Neural cell (in vitro differentiated cells): ENCODE data around the gene LINGO1. TPM values are rescaled to one million over a fixed set of nuclear protein-coding genes. Genes with fewer than 3 reads are reported as not detected.

Source experiments
- H2AFZ ChIP-seq: fragments of 200-600, 300-800 bp; sonication (generic), shearing (Covaris generic); 2 replicates; pipeline ENCODE4 v1.6.0; 2014; ENCODE audit warnings: low read depth, mild to moderate bottlenecking, antibody characterized with exemption, low read length, moderate library complexity
- H3F3A ChIP-seq: fragments of 200-600 bp; shearing (Covaris generic); 2 replicates; pipeline ENCODE4 v1.6.1; 2016; ENCODE audit warnings: mild to moderate bottlenecking, moderate library complexity, mixed read lengths, antibody characterized with exemption, low read length; ENCODE audit not compliant: insufficient read depth, poor library complexity, severe bottlenecking
- H3K27ac ChIP-seq: fragments of 200-600, 300-800 bp; sonication (generic), shearing (Covaris generic); 2 replicates; pipeline ENCODE4 v1.5.1; 2014; ENCODE audit warnings: mild to moderate bottlenecking, low read length, moderate library complexity
- H3K27me3 ChIP-seq: fragments of 300-800, 200-600 bp; sonication (generic), shearing (Covaris generic); 2 replicates; pipeline ENCODE4 v1.6.0; 2014; ENCODE audit warnings: mild to moderate bottlenecking, low read depth, low read length, moderate library complexity; ENCODE audit not compliant: insufficient read depth
- H3K36me3 ChIP-seq: fragments of 300-800, 200-600 bp; sonication (generic), shearing (Covaris generic); 2 replicates; pipeline ENCODE4 v1.5.1; 2014; ENCODE audit warnings: mild to moderate bottlenecking, antibody characterized with exemption, low read length, moderate library complexity; ENCODE audit not compliant: insufficient read depth
- H3K4me2 ChIP-seq: fragments of 300-800, 200-600 bp; sonication (generic), shearing (Covaris generic); 2 replicates; pipeline ENCODE4 v1.6.0; 2014; ENCODE audit warnings: mild to moderate bottlenecking, low read length
- H3K4me3 ChIP-seq: fragments of 300-800, 200-600 bp; sonication (generic), shearing (Covaris generic); 2 replicates; pipeline ENCODE4 v1.5.1; 2014; ENCODE audit warnings: mild to moderate bottlenecking, low read length, moderate library complexity
- H3K79me2 ChIP-seq: fragments of 200-600 bp; shearing (Covaris generic); replicated peaks from 2 replicates; pipeline ENCODE4 v1.6.0; 2014; ENCODE audit warnings: mild to moderate bottlenecking, low read length, moderate library complexity; ENCODE audit not compliant: insufficient read depth
- H3K9ac ChIP-seq: fragments of 300-800, 200-600 bp; sonication (generic), shearing (Covaris generic); 2 replicates; pipeline ENCODE4 v1.6.1; 2016; ENCODE audit warnings: mild to moderate bottlenecking, low read length, mixed read lengths
- H3K9me2 ChIP-seq: fragments of 200-600 bp; shearing (Covaris generic); 2 replicates; pipeline ENCODE4 v1.6.1; 2016; ENCODE audit warnings: mild to moderate bottlenecking, low read length, mixed read lengths; ENCODE audit not compliant: insufficient read depth
- H3K9me3 ChIP-seq: fragments of 200-600, 300-800 bp; sonication (generic), shearing (Covaris generic); 2 replicates; pipeline ENCODE4 v1.6.1; 2016; ENCODE audit warnings: mild to moderate bottlenecking, mixed run types, low read length, moderate library complexity, mixed read lengths
- H4K20me1 ChIP-seq: fragments of 200-600 bp; shearing (Covaris generic); 2 replicates; pipeline ENCODE4 v1.6.1; 2016; ENCODE audit warnings: mild to moderate bottlenecking, mixed run types; ENCODE audit not compliant: insufficient read depth
- CTCF ChIP-seq: fragments of 450-650 bp; IDR thresholded peaks from 2 replicates; pipeline ENCODE4 v1.5.1; 2014; ENCODE audit warnings: antibody characterized with exemption, mild to moderate bottlenecking, moderate library complexity; ENCODE audit not compliant: poor library complexity, severe bottlenecking
- EP300 ChIP-seq: fragments of 450-650 bp; conservative IDR thresholded peaks from 2 replicates; pipeline ENCODE4 v1.6.1; 2014; ENCODE audit warnings: antibody characterized with exemption, mild to moderate bottlenecking, moderate library complexity; ENCODE audit not compliant: poor library complexity, severe bottlenecking
- EZH2 ChIP-seq: fragments of 200-600, 300-800 bp; shearing (Covaris generic), sonication (generic); IDR thresholded peaks from 2 replicates; pipeline ENCODE4 v1.6.1; 2014; ENCODE audit warnings: antibody characterized with exemption, low read length, borderline replicate concordance, mild to moderate bottlenecking; ENCODE audit not compliant: insufficient read depth, poor library complexity, severe bottlenecking
- MXI1 ChIP-seq: fragments of 450-650 bp; conservative IDR thresholded peaks from 2 replicates; pipeline ENCODE4 v1.6.1; 2014; ENCODE audit warnings: antibody characterized with exemption, mild to moderate bottlenecking; ENCODE audit not compliant: poor library complexity, severe bottlenecking
- POLR2AphosphoS5 ChIP-seq: IDR thresholded peaks from 2 replicates; pipeline ENCODE4 v1.6.1; 2012
- RAD21 ChIP-seq: fragments of 450-650 bp; conservative IDR thresholded peaks from 2 replicates; pipeline ENCODE4 v1.6.1; 2014; ENCODE audit warnings: antibody characterized with exemption, mild to moderate bottlenecking, moderate library complexity
- REST ChIP-seq: IDR thresholded peaks from 2 replicates; pipeline ENCODE4 v1.6.1; 2012; ENCODE audit warnings: borderline replicate concordance
- SMC3 ChIP-seq: fragments of 450-650 bp; conservative IDR thresholded peaks from 2 replicates; pipeline ENCODE4 v1.6.1; 2014; ENCODE audit warnings: antibody characterized with exemption, mild to moderate bottlenecking, moderate library complexity; ENCODE audit not compliant: poor library complexity
- TAF1 ChIP-seq: IDR thresholded peaks from 2 replicates; pipeline ENCODE4 v1.6.1; 2012; ENCODE audit warnings: low read depth
- polyA plus RNA-seq: library from polyadenylated mRNA; depleted of rRNA; stranded (reverse); fragments of >200 nt; gene quantifications from 2 replicates; pipeline ENCODE4 v1.2.3, GENCODE V29; 2014

The LINGO1 gene
- polyA plus RNA-seq, 1 donor from 2014 or later, result 34.4 TPM

- no peak overlapping the region for H3K9ac ChIP-seq
- H3K9me2 ChIP-seq, result no peaks in the 10 kb centered on the region
- no peak overlapping the region for H3K4me3 ChIP-seq
- H3K27ac ChIP-seq, result no peak overlapping the region
- H3F3A ChIP-seq, result peaks cover 4% of the 10 kb centered on the region
- no peaks in the 10 kb centered on the region for H3K36me3 ChIP-seq
- H2AFZ ChIP-seq, result no peak overlapping the region
- H3K79me2 ChIP-seq, result no peaks in the 10 kb centered on the region
- H4K20me1 ChIP-seq, result no peaks in the 10 kb centered on the region
- H3K9me3 ChIP-seq, result no peaks in the 10 kb centered on the region
- H3K27me3 ChIP-seq, result no peaks in the 10 kb centered on the region
- TF ChIP-seq EP300 (no peak), MXI1 (no peak), RAD21 (no peak), EZH2 (no peak), SMC3 (no peak), POLR2AphosphoS5 (no peak), CTCF (no peak), TAF1 (no peak), REST (no peak)
- H3K4me2 ChIP-seq, result no peak overlapping the region
Measured at GRCh38 chr15:77608774-77609173, 23.9 kb downstream of the LINGO1 start.

DNA sequence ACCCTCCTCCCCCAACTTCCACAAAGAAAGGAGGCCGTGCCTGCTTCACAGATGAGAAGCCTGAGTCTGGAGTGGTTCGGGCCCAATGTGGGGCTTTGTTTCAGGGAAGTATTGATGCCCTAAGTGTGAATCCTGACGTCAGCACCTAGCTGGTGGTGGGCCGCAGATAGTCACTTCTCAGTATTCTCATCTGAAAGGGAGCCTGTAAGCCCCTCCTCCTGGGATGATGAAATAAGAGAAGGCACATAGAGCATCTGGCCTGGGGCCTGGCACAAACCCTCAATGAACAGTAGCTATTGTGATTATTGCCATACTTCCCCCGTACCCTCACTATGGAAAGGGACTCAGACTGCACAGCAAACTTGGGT is 24.8 kb downstream of the LINGO1 start:
- no peaks in the 10 kb centered on the region for H3K79me2 ChIP-seq
- no peak overlapping the region for H3K4me2 ChIP-seq
- no peaks in the 10 kb centered on the region for H3K27me3 ChIP-seq
- H3K9me3 ChIP-seq, result no peaks in the 10 kb centered on the region
- no peak overlapping the region for H3K27ac ChIP-seq
- no peak overlapping the region for H3K9ac ChIP-seq
- no peaks in the 10 kb centered on the region for H4K20me1 ChIP-seq
- TF ChIP-seq POLR2AphosphoS5, result no peak
- TF ChIP-seq TAF1, result no peak
- no peak for TF ChIP-seq EP300
- no peak for TF ChIP-seq EZH2
- no peak for TF ChIP-seq REST
- TF ChIP-seq SMC3, result no peak
- TF ChIP-seq RAD21, result no peak
- TF ChIP-seq CTCF, result no peak
- no peak for TF ChIP-seq MXI1
- H3K4me3 ChIP-seq, result no peak overlapping the region
- H3K36me3 ChIP-seq, result no peaks in the 10 kb centered on the region
- no peaks in the 10 kb centered on the region for H3K9me2 ChIP-seq
- no peak overlapping the region for H2AFZ ChIP-seq
- H3F3A ChIP-seq, result peaks cover 4% of the 10 kb centered on the region
